ENCODE measurements around the gene PCNX1. TPM values are rescaled to one million over a fixed set of nuclear protein-coding genes. Genes with fewer than 3 reads are reported as not detected.

Gene PCNX1
- total RNA-seq, 1 experiment from 2014 or later: 48.0 TPM

DNA sequence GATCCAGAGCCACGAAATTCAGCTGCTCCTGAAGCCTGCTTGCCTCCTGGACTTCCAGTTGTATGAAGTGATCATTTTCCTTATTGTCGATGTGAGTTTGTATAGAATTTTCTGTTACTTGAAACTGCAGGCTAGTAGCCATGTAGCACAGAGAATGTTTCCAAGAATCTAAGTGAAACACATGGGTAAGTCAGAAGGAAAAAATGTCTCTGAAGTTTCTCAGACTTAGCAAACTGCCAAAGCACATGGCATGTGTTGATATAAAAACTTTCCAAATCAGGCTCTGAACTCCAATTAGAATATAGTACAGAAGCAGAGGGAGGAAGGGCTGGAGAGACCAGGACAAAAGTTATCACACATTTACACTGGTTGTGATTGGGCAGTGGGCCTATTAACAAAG, 9.8 kb upstream of the PCNX1 start:
- Histone ChIP-seq H4K8ac (replicated peaks; ENCODE audit: insufficient read length, low read depth, low read length) (no peak overlapping the region), H3K9ac (ENCODE audit: extremely low read depth, insufficient read length, low read length) (no peak overlapping the region), H4K20me1 (ENCODE audit: control insufficient read depth, insufficient read depth, insufficient read length) (no peaks in the 10 kb centered on the region), H2BK5ac (ENCODE audit: insufficient read length, low read length) (no peak overlapping the region), H2AFZ (ENCODE audit: low read length) (no peak overlapping the region), H4K5ac (ENCODE audit: insufficient read length, low read depth, low read length) (no peak overlapping the region), H3K4me1 (ENCODE audit: insufficient read depth, low read length) (no peaks in the 10 kb centered on the region), H3K4me2 (ENCODE audit: insufficient read depth, insufficient read length, low read length) (no peak overlapping the region), H2BK20ac (ENCODE audit: low read depth, low read length, poor library complexity, severe bottlenecking) (no peak overlapping the region), H2BK15ac (ENCODE audit: low read depth, low read length) (no peak overlapping the region), H3K14ac (ENCODE audit: insufficient read depth, low read length) (no peak overlapping the region), H3K56ac (ENCODE audit: insufficient read length, low read depth, low read length) (no peak overlapping the region), H4K91ac (ENCODE audit: insufficient read length, low read depth, low read length) (no peak overlapping the region), H3K9me3 (ENCODE audit: control insufficient read depth, low read depth, low read length) (no peaks in the 10 kb centered on the region), H2AK5ac (ENCODE audit: insufficient read length, low read length) (no peak overlapping the region), H3K4ac (ENCODE audit: low read depth, low read length) (no peak overlapping the region), H3K27me3 (ENCODE audit: insufficient read depth, low read length) (no peaks in the 10 kb centered on the region), H3K27ac (ENCODE audit: insufficient read length, low read depth, low read length) (no peak overlapping the region), H3K23ac (ENCODE audit: insufficient read length, low read depth, low read length) (no peak overlapping the region), H3K79me1 (ENCODE audit: insufficient read depth, low read depth, low read length, poor library complexity, severe bottlenecking) (no peaks in the 10 kb centered on the region), H2BK120ac (ENCODE audit: low read depth, low read length, poor library complexity, severe bottlenecking) (no peak overlapping the region), H3T11ph (ENCODE audit: low read length) (no peak overlapping the region), H2BK12ac (ENCODE audit: insufficient read length, low read depth, low read length) (no peak overlapping the region), H3K23me2 (ENCODE audit: insufficient read length, low read depth, low read length, poor library complexity, severe bottlenecking) (no peaks in the 10 kb centered on the region), H3K18ac (ENCODE audit: insufficient read length, low read depth, low read length) (no peak overlapping the region), H3K79me2 (ENCODE audit: insufficient read depth, low read length) (no peaks in the 10 kb centered on the region)
- Mint-ChIP-seq H3K27me3 (ENCODE audit: low read depth) (no peaks in the 10 kb centered on the region), H3K36me3 (ENCODE audit: insufficient read depth in 1 of 3, low read depth in 3 of 3) (no peaks in the 10 kb centered on the region), H3K4me1 (peaks cover 8 to 9% of the 10 kb centered on the region in 2 experiments), H3K4me3 (no peak overlapping the region), H3K27ac (no peak overlapping the region), H3K9me3 (no peaks in the 10 kb centered on the region)
- TF ChIP-seq, protein P1, sequence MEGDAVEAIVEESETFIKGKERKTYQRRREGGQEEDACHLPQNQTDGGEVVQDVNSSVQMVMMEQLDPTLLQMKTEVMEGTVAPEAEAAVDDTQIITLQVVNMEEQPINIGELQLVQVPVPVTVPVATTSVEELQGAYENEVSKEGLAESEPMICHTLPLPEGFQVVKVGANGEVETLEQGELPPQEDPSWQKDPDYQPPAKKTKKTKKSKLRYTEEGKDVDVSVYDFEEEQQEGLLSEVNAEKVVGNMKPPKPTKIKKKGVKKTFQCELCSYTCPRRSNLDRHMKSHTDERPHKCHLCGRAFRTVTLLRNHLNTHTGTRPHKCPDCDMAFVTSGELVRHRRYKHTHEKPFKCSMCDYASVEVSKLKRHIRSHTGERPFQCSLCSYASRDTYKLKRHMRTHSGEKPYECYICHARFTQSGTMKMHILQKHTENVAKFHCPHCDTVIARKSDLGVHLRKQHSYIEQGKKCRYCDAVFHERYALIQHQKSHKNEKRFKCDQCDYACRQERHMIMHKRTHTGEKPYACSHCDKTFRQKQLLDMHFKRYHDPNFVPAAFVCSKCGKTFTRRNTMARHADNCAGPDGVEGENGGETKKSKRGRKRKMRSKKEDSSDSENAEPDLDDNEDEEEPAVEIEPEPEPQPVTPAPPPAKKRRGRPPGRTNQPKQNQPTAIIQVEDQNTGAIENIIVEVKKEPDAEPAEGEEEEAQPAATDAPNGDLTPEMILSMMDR (conservative IDR thresholded peaks at IDR 0.05): no peak
- no CpG with 5 or more reads among the region's 2 CpGs for WGBS (ENCODE audit: extremely low coverage, insufficient read length, low lambda C conversion rate)
- no peak for DNase-seq

All from H9 (cell line).